ENCODE results near the gene SLC11A1.

The SLC11A1 gene

DNA sequence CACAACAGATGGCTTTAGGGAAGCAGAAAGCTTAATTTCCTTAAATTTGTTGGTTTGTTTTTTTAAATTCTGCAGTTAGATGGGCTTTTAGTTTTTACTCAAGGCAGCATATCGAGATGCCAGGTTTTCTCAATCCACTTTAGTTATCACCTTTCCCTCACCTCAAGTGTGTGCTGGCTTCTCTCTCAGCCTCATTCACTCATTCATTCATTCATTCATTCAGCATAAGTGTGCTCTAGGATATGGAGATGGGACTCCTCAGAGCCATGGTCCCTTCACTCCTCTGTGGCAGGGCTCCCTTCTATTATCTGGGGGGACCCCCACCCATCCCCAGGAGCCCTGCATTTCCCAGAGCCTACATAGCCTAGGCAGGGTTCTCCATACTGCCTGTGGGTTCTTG, 55.9 kb downstream of the SLC11A1 start:
- DNase-seq: no peak

- DNase-seq: no peak
Observed at GRCh38 chr2:218438596-218438995, 56.5 kb downstream of the SLC11A1 start.

GRCh38 chr2:218444692-218445357, 62.8 kb downstream of the SLC11A1 start:
- DNase-seq: no peak

- no peak for DNase-seq
Observed at GRCh38 chr2:218445602-218446001, 63.5 kb downstream of the SLC11A1 start.
